ENCODE results near the gene PI4KB. TPM values are rescaled to one million over a fixed set of nuclear protein-coding genes. Genes with fewer than 3 reads are reported as not detected.

Gene PI4KB
- total and polyA plus RNA-seq, 2 of the 13 experiments (the other 11 are each of a cell fraction or from before 2014, with no cell fraction given): 19.5 to 29.3 TPM

Small RNAs within 50 kb of the gene (small RNA-seq; reads per million reads assigned to genes)
- 0 reads per million in 3 experiments for gene RN7SL444P (ENCODE audit: insufficient read depth in 2 of 3, insufficient read length in 3 of 3, low read depth in 2 of 3, low replicate concordance in 1 of 3)

Other genes starting within 250 kb of the PI4KB start
- 0.80 and 1.4 TPM in 2 replicates for gene SEMA6C, start 180.8 kb downstream of the PI4KB start, total RNA-seq (2016; rRNA removed; fragmentation: Illumina TruSeq; extraction: Trizol)
- gene SEMA6C, start 180.8 kb downstream of the PI4KB start, polyA plus RNA-seq (2011; rRNA removed): 2.9 and 4.2 TPM in 2 replicates
- not detected in 2 replicates for gene TNFAIP8L2, start 170.8 kb downstream of the PI4KB start, total RNA-seq (2016; rRNA removed; fragmentation: Illumina TruSeq; extraction: Trizol)
- gene TNFAIP8L2, start 170.8 kb downstream of the PI4KB start, polyA plus RNA-seq (2011; rRNA removed): not detected in 2 replicates
- gene LYSMD1, start 161.5 kb downstream of the PI4KB start, total RNA-seq (2016; rRNA removed; fragmentation: Illumina TruSeq; extraction: Trizol): 3.8 TPM in 2 replicates
- gene LYSMD1, start 161.5 kb downstream of the PI4KB start, polyA plus RNA-seq (2011; rRNA removed): 4.6 and 4.8 TPM in 2 replicates
- 31.5 and 32.5 TPM in 2 replicates for gene SCNM1, start 161.3 kb downstream of the PI4KB start, total RNA-seq (2016; rRNA removed; fragmentation: Illumina TruSeq; extraction: Trizol)
- gene SCNM1, start 161.3 kb downstream of the PI4KB start, polyA plus RNA-seq (2011; rRNA removed): 16.3 and 17.5 TPM in 2 replicates
- gene TMOD4, start 151.4 kb downstream of the PI4KB start, total RNA-seq (2016; rRNA removed; fragmentation: Illumina TruSeq; extraction: Trizol): not detected in 2 replicates
- gene TMOD4, start 151.4 kb downstream of the PI4KB start, polyA plus RNA-seq (2011; rRNA removed): 0.61 and 0.66 TPM in 2 replicates
- 34.5 TPM in 2 replicates for gene VPS72, start 137.2 kb downstream of the PI4KB start, total RNA-seq (2016; rRNA removed; fragmentation: Illumina TruSeq; extraction: Trizol)
- gene VPS72, start 137.2 kb downstream of the PI4KB start, polyA plus RNA-seq (2011; rRNA removed): 33.7 and 39.1 TPM in 2 replicates
- 43.8 and 45.3 TPM in 2 replicates for gene PIP5K1A, start 128.9 kb downstream of the PI4KB start, total RNA-seq (2016; rRNA removed; fragmentation: Illumina TruSeq; extraction: Trizol)
- 61.1 and 65.1 TPM in 2 replicates for gene PIP5K1A, start 128.9 kb downstream of the PI4KB start, polyA plus RNA-seq (2011; rRNA removed)
- 243 and 320 TPM in 2 replicates for gene PSMD4, start 72.7 kb downstream of the PI4KB start, total RNA-seq (2016; rRNA removed; fragmentation: Illumina TruSeq; extraction: Trizol)
- gene PSMD4, start 72.7 kb downstream of the PI4KB start, polyA plus RNA-seq (2011; rRNA removed): 174 and 194 TPM in 2 replicates
- 14.1 and 15.0 TPM in 2 replicates for gene ZNF687, start 45.1 kb downstream of the PI4KB start, total RNA-seq (2016; rRNA removed; fragmentation: Illumina TruSeq; extraction: Trizol)
- gene ZNF687, start 45.1 kb downstream of the PI4KB start, polyA plus RNA-seq (2011; rRNA removed): 16.5 and 24.5 TPM in 2 replicates
- gene RFX5, start 19.8 kb upstream of the PI4KB start, total RNA-seq (2016; rRNA removed; fragmentation: Illumina TruSeq; extraction: Trizol): 32.0 and 36.2 TPM in 2 replicates
- gene RFX5, start 19.8 kb upstream of the PI4KB start, polyA plus RNA-seq (2011; rRNA removed): 17.9 and 20.3 TPM in 2 replicates
- 29.0 and 30.2 TPM in 2 replicates for gene SELENBP1, start 45.3 kb upstream of the PI4KB start, total RNA-seq (2016; rRNA removed; fragmentation: Illumina TruSeq; extraction: Trizol)
- 27.8 and 29.3 TPM in 2 replicates for gene SELENBP1, start 45.3 kb upstream of the PI4KB start, polyA plus RNA-seq (2011; rRNA removed)
- gene PSMB4, start 72.2 kb upstream of the PI4KB start, total RNA-seq (2016; rRNA removed; fragmentation: Illumina TruSeq; extraction: Trizol): 336 and 414 TPM in 2 replicates
- gene PSMB4, start 72.2 kb upstream of the PI4KB start, polyA plus RNA-seq (2011; rRNA removed): 364 and 383 TPM in 2 replicates
- 15.3 and 17.1 TPM in 2 replicates for gene POGZ, start 132.1 kb upstream of the PI4KB start, total RNA-seq (2016; rRNA removed; fragmentation: Illumina TruSeq; extraction: Trizol)
- gene POGZ, start 132.1 kb upstream of the PI4KB start, polyA plus RNA-seq (2011; rRNA removed): 45.6 and 46.9 TPM in 2 replicates
- gene CGN, start 184.0 kb upstream of the PI4KB start, total RNA-seq (2016; rRNA removed; fragmentation: Illumina TruSeq; extraction: Trizol): 0.24 and 0.75 TPM in 2 replicates
- 0.81 and 1.1 TPM in 2 replicates for gene CGN, start 184.0 kb upstream of the PI4KB start, polyA plus RNA-seq (2011; rRNA removed)
- 7.3 and 7.7 TPM in 2 replicates for gene TUFT1, start 212.9 kb upstream of the PI4KB start, total RNA-seq (2016; rRNA removed; fragmentation: Illumina TruSeq; extraction: Trizol)
- gene TUFT1, start 212.9 kb upstream of the PI4KB start, polyA plus RNA-seq (2011; rRNA removed): 6.4 and 6.7 TPM in 2 replicates

All from HepG2 (cell line).